NCI-H1417 treated with DMSO at 0.1 percent for 48 hours (cell line): ENCODE measurements around the gene DLG4.
"Not testable (repeated sequence)": the region's sequence is repeated elsewhere in the genome, so short reads cannot be mapped to it uniquely, and the experiment has no call there.

Source experiments
- DNase-seq: peaks from one replicate; lab custom pipeline; 2025; lab: John Stamatoyannopoulos, UW

DLG4 gene

DNA sequence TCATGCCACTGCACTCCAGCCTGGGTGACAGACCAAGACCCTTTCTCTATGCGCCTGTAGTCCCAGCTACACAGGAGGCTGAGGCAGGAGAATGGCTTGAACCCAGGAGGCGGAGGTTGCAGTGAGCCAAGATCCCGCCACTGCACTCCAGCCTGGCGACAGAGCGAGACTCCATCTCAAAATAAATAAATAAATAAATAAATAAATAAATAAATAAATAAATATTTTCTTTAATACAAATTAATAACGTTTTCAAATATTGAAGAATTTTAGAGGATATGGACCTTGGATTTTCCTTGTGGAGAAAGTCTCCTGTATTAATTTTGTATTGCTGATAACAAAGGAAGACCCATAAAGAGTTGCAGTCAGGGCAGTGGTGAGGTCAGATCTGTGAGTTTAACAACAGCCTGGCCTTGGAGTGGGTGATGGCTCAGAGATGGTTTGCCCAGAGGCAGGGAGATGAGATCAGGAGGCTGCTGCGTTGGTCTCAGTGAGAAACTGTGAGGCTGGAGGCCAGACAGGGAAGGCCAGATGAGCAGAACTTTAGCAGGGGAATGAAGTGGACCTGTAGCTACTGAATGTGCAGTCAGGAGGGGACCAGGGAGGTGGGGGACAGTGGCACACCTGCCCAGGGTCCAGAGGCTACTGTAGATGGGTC lies 36.1 kb downstream of the DLG4 start:
- no peak for DNase-seq

DNA sequence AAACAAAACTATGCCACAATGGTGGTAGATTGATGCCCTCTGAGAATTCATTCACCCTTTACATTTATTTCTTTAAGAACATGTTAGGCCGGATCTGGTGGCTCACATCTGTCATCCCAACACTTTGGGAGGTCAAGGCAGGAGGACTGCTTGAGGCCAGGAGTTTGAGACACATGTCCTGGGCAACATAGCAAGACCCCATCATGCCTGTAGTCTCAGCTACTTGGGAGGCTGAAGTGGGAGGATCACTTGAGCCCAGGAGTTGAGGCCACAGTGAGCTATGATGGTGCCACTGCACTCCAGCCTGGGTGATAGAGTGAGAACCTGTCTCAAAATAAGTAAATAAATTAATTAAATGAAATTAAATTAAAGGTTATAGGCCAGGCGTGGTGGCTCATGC lies 37.5 kb downstream of the DLG4 start:
- DNase-seq, result not testable (repeated sequence)

DNA sequence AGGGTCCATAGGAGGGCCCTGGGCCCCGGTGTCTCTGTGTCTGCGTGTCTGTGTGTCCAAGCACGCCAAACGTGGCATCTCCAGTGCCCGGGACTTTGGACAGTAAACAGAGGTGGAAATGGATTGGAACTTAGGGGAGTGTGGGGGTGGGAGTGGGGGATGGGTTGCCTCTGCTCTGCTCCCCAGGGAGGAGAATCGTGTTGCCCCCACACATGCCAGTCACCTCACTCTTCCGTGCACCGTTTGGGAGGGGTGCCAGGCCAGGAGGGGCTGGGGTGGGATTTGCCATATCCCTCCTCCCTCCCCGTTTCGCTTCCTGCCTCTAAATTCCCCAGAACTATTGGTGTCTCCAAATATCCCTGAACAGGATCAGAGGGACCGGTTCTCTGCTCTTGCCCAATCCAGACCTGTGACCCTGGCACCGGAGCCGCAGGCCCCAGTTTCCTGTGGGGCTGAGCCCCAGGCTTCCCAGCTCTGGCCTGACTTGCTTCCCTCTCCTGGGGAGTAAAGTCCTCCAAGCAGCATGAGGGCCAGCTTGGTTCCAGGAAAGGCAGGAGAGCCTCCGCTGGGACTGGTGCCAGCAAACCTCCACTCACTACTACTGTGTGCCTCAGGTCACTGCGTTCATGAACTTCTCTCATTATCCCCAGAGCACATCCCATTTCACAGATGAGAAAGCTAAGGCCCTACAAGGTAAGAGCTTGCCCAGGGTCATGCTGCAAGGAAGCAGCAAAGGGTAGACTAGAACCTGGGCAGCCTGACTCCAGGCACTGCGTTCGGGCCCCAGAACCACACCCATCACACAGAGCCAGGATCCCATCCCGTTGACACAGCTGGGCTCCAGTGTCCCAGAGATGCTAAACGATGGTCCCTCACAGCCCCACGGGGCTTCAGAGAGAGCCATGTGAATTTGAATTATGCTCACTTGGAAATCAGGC lies 40.0 kb downstream of the DLG4 start, which contains the start of gene ASGR1:
TSS of gene ASGR1 (minus strand) at position 54 of the 938 bp plus-strand sequence. CDS start 807 bp downstream, outside the sequence.
- no peak for DNase-seq

GRCh38 chr17:7178973-7179316 lies 40.7 kb downstream of the DLG4 start:
- DNase-seq, result no peak

GRCh38 chr17:7177954-7178477 lies 41.6 kb downstream of the DLG4 start:
- no peak for DNase-seq

- peak; percentile 7 for DNase-seq
Observed at GRCh38 chr17:7177191-7177953, 42.3 kb downstream of the DLG4 start.

GRCh38 chr17:7176841-7177190 lies 42.8 kb downstream of the DLG4 start:
- DNase-seq, result no peak

DNA sequence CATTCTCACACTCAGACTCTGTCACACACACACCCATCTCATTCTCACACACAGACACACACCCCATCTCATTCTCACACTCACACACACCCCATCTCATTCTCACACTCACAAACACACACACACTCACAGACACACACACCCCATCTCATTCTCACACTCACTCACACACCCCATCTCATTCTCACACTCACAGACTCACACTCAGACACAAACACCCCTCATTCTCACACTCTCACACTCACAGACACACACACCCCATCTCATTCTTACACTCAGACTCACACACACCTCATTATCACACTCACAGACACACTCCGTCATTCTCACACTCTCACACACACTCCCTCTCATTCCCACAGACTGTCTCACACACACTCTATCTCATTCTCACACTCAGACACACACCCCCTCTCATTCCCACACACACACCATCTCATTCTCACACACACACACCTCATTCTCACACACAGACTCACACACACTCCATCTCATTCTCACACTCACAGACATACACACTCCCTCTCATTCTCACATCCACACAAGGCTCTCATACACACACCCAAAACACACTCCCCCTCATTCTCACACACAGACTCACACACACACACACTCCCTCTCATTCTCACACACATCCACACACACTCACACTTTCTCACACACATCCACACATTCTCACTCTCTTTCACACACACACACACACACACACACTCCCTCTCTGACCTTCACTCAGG lies 43.4 kb downstream of the DLG4 start:
- no peak for DNase-seq

DNA sequence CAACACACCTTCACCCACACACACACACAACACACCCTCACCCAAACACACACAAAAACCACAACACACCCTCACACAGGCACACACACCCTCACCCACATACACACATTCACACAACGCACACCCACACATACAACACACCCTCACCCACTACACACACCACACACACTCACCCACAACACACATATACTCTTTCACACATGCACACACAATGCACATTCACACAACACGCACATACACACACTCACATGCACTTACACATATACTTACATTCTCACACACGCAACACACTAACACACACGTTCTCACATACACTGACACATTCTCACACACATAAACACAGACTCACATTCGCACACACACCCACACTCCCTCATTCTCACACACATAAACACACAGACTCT lies 44.3 kb downstream of the DLG4 start:
- DNase-seq, result no peak

- no peak for DNase-seq
Observed at GRCh38 chr17:7174603-7175326, 44.9 kb downstream of the DLG4 start.

GRCh38 chr17:7173687-7174602 lies 45.7 kb downstream of the DLG4 start:
- no peak for DNase-seq

DNA sequence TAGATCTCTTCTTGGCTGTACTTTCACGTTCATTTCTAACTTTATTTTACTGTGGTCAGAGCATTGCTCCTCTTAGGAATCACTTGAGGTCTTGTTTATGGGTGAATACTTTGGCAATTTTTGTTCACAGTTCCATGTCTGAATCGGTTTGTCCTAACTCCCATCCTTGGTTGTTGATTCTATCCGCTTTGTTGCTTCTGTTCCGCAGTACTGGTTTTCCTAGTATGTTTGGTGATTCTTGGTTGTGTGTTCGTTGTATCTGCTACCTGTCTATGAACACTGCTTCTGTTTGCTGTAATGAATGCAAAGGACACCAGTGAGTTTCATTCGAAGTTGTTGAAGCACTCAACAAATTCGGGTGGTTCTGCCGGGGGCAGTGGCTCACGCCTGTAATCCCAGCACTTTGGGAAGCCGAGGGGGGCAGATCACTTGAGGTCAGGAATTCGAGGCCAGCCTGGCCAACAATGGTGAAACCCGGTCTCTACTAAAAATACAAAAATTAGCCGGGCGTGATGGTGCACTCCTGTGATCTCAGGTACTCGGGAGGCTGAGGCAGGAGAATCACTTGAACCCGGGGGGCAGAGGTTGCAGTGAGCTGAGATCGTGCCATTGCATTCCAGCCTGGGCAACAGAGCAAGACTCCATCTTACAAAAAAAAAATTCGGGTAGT lies 47.0 kb downstream of the DLG4 start:
- DNase-seq, result not testable (repeated sequence)

- not testable (repeated sequence) for DNase-seq
Observed at GRCh38 chr17:7169565-7169908, 50.1 kb downstream of the DLG4 start.

- not testable (repeated sequence) for DNase-seq
Observed at GRCh38 chr17:7168841-7169564, 50.6 kb downstream of the DLG4 start.

GRCh38 chr17:7167832-7168231 lies 51.8 kb downstream of the DLG4 start:
- DNase-seq, result no peak

- no peak for DNase-seq
Observed at GRCh38 chr17:7166873-7167272, 52.8 kb downstream of the DLG4 start.

GRCh38 chr17:7159571-7159970 lies 60.1 kb downstream of the DLG4 start:
- not testable (repeated sequence) for DNase-seq

- DNase-seq, result not testable (repeated sequence)
Observed at GRCh38 chr17:7158424-7158823, 61.2 kb downstream of the DLG4 start.
